ENCODE data around the gene ZNF23. TPM values are rescaled to one million over a fixed set of nuclear protein-coding genes. Genes with fewer than 3 reads are reported as not detected.
A peak's percentile ranks its signal among the peaks of the same experiment; 100 is the strongest.

Gene ZNF23
- total RNA-seq, 1 experiment from 2014 or later, result 11.6 TPM

DNA sequence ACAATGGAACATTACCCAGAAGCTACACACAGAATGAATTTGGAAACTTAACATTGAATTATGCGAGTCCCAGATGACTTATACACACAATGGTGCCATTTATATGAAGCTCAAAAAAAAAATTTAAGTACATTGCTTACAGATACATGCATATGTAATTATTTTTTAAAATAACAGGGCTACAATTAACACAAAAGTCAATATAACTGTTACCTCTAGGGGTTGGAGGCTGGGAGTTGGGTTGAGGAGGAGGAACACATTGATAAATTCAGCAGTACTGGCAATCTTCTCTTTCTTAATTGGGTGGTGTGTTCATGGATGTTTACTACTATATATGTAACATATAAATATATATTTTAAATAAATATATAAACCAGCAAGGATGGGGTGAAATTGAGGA, 1.1 kb downstream of the ZNF23 start:
- no peak overlapping the region for H3K27ac Mint-ChIP-seq
- H3K4me1 Mint-ChIP-seq, result peaks cover 17% of the 10 kb centered on the region

DNA sequence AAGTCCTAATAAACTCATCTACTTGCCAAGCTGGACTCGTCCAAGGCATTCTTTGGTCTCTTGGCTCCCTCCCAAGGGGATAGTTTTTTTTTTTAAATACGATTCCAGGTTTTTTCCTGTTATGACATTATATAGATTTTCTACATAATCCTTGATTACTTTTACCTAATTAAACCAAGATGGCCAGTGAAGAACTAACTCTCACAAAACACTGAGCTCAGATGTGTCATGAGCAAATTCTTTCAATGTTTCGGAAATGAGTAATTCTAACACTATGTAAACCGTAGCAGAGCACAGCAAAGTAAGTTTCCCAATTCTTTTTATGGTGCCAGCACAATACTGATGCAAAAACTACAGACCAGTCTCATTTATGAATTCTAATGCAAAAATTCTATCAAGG, 1.8 kb downstream of the ZNF23 start:
- no peaks in the 10 kb centered on the region; the same call in 1 of the 2 replicates for H3K27me3 Mint-ChIP-seq (ENCODE audit: low read depth)
- H3K4me3 Mint-ChIP-seq, result peak overlapping the region; percentile 96
- ChIA-PET POLR2A (no interaction called here), CTCF (interaction anchor here (0.7 to 1.5 kb wide), 2 partner anchors 39 to 150 kb away, joined by 3 read pairs; no protein-coding TSS in a partner anchor)
- no peak overlapping the region for H3K27ac Mint-ChIP-seq
- no peaks in the 10 kb centered on the region for H3K9me3 Mint-ChIP-seq
- H3K36me3 Mint-ChIP-seq, result peaks cover 3% of the 10 kb centered on the region
- ATAC-seq (no peak), DNase-seq (ENCODE audit: low spot score) (no peak)
- peaks cover 17% of the 10 kb centered on the region for H3K4me1 Mint-ChIP-seq
- TF ChIP-seq NFATC4 (CRISPR knock-in tag; IDR thresholded peaks at IDR 0.05) (no peak), SMAD4 (CRISPR knock-in tag; IDR thresholded peaks at IDR 0.05) (no peak), ZSCAN18 (CRISPR knock-in tag; IDR thresholded peaks at IDR 0.05) (no peak), NR1H2 (CRISPR knock-in tag; IDR thresholded peaks at IDR 0.05) (no peak), FOXK1 (CRISPR knock-in tag; IDR thresholded peaks at IDR 0.05) (no peak), PRRX2 (CRISPR knock-in tag; IDR thresholded peaks at IDR 0.05) (no peak), ZBTB43 (CRISPR knock-in tag; IDR thresholded peaks at IDR 0.05) (no peak), TEAD4 (CRISPR knock-in tag; IDR thresholded peaks at IDR 0.05) (no peak), NR3C1 (CRISPR knock-in tag; conservative IDR thresholded peaks at IDR 0.05; ENCODE audit: low read depth) (no peak), STAT6 (CRISPR knock-in tag; conservative IDR thresholded peaks at IDR 0.05; ENCODE audit: low read depth) (no peak)
- TF ChIP-seq, protein P1, sequence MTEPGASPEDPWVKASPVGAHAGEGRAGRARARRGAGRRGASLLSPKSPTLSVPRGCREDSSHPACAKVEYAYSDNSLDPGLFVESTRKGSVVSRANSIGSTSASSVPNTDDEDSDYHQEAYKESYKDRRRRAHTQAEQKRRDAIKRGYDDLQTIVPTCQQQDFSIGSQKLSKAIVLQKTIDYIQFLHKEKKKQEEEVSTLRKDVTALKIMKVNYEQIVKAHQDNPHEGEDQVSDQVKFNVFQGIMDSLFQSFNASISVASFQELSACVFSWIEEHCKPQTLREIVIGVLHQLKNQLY (CRISPR knock-in tag; IDR thresholded peaks at IDR 0.05), result no peak
- TF ChIP-seq, protein P2, sequence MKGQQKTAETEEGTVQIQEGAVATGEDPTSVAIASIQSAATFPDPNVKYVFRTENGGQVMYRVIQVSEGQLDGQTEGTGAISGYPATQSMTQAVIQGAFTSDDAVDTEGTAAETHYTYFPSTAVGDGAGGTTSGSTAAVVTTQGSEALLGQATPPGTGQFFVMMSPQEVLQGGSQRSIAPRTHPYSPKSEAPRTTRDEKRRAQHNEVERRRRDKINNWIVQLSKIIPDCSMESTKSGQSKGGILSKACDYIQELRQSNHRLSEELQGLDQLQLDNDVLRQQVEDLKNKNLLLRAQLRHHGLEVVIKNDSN (CRISPR knock-in tag; IDR thresholded peaks at IDR 0.05), result no peak
- TF ChIP-seq, protein P3, sequence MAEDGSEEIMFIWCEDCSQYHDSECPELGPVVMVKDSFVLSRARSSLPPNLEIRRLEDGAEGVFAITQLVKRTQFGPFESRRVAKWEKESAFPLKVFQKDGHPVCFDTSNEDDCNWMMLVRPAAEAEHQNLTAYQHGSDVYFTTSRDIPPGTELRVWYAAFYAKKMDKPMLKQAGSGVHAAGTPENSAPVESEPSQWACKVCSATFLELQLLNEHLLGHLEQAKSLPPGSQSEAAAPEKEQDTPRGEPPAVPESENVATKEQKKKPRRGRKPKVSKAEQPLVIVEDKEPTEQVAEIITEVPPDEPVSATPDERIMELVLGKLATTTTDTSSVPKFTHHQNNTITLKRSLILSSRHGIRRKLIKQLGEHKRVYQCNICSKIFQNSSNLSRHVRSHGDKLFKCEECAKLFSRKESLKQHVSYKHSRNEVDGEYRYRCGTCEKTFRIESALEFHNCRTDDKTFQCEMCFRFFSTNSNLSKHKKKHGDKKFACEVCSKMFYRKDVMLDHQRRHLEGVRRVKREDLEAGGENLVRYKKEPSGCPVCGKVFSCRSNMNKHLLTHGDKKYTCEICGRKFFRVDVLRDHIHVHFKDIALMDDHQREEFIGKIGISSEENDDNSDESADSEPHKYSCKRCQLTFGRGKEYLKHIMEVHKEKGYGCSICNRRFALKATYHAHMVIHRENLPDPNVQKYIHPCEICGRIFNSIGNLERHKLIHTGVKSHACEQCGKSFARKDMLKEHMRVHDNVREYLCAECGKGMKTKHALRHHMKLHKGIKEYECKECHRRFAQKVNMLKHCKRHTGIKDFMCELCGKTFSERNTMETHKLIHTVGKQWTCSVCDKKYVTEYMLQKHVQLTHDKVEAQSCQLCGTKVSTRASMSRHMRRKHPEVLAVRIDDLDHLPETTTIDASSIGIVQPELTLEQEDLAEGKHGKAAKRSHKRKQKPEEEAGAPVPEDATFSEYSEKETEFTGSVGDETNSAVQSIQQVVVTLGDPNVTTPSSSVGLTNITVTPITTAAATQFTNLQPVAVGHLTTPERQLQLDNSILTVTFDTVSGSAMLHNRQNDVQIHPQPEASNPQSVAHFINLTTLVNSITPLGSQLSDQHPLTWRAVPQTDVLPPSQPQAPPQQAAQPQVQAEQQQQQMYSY (CRISPR knock-in tag; IDR thresholded peaks at IDR 0.05), result no peak

More for the DNA sequence above, 1.1 kb downstream of the ZNF23 start:
- ChIA-PET CTCF (interaction anchor here (0.7 to 1.5 kb wide), 2 partner anchors 38 to 150 kb away, joined by 3 read pairs; no protein-coding TSS in a partner anchor), POLR2A (no interaction called here)
- H3K27me3 Mint-ChIP-seq (ENCODE audit: low read depth), result no peaks in the 10 kb centered on the region; the same call in 1 of the 2 replicates
- no peaks in the 10 kb centered on the region; the same call in 1 of the 2 replicates for H3K36me3 Mint-ChIP-seq
- peak overlapping the region; percentile 96 for H3K4me3 Mint-ChIP-seq
- no peak for TF ChIP-seq MYBL2 (CRISPR knock-in tag; IDR thresholded peaks at IDR 0.05)
- no peak for TF ChIP-seq ERG (CRISPR knock-in tag; IDR thresholded peaks at IDR 0.05)
- TF ChIP-seq, protein P4, sequence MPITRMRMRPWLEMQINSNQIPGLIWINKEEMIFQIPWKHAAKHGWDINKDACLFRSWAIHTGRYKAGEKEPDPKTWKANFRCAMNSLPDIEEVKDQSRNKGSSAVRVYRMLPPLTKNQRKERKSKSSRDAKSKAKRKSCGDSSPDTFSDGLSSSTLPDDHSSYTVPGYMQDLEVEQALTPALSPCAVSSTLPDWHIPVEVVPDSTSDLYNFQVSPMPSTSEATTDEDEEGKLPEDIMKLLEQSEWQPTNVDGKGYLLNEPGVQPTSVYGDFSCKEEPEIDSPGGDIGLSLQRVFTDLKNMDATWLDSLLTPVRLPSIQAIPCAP (CRISPR knock-in tag; IDR thresholded peaks at IDR 0.05), result no peak
- ATAC-seq (no peak), DNase-seq (ENCODE audit: low spot score) (no peak)
- H3K9me3 Mint-ChIP-seq, result no peaks in the 10 kb centered on the region
